OCI-LY7 (cell line): ENCODE data around the gene UPB1. TPM values are rescaled to one million over a fixed set of nuclear protein-coding genes. Genes with fewer than 3 reads are reported as not detected.

ENCODE experiments used
- BruUV-seq: library from RNA; stranded (reverse); fragments of 400-500 nt; replicated peaks from 2 replicates; lab custom pipeline; 2021; lab: Mats Ljungman, UMichigan
- CTCF ChIA-PET: fragments of 300-600 bp; sonication (Branson Sonifier 250); formaldehyde crosslinking; loops from one replicate; lab custom pipeline; 2022; ENCODE audit warnings: antibody characterized with exemption; ENCODE audit not compliant: unreplicated experiment; lab: Charles Lee
- POLR2A ChIA-PET: fragments of 300-600 bp; sonication (Branson Sonifier 250); formaldehyde crosslinking; loops from one replicate; lab custom pipeline; 2022; ENCODE audit warnings: antibody characterized with exemption; lab: Charles Lee
- DNase-seq: peaks from one replicate; pipeline ENCODE4 v3.0.0-alpha.2; 2015; ENCODE audit warnings: low spot score
- H2AFZ ChIP-seq: fragments of 200-600 bp; sonication (generic), shearing (Covaris generic); 2 replicates; pipeline ENCODE4 v1.6.1; 2014; ENCODE audit warnings: mild to moderate bottlenecking, antibody characterized with exemption, low read length, moderate library complexity
- H3K27ac ChIP-seq: fragments of 200-600 bp; sonication (generic); 2 replicates; pipeline ENCODE4 v1.5.1; 2014; ENCODE audit warnings: mixed run types, low read depth, mild to moderate bottlenecking, moderate library complexity, low read length, inconsistent platforms; ENCODE audit not compliant: poor library complexity, severe bottlenecking
- H3K36me3 ChIP-seq: fragments of 200-600 bp; sonication (generic); 2 replicates; pipeline ENCODE4 v1.6.1; 2014; ENCODE audit warnings: mild to moderate bottlenecking, antibody characterized with exemption, low read length, moderate library complexity, mixed read lengths; ENCODE audit not compliant: insufficient read depth
- H3K4me1 ChIP-seq: fragments of 200-600 bp; sonication (generic); 2 replicates; pipeline ENCODE4 v1.5.1; 2014; ENCODE audit warnings: mild to moderate bottlenecking, low read length; ENCODE audit not compliant: insufficient read depth, poor library complexity, severe bottlenecking
- H3K4me2 ChIP-seq: fragments of 200-600 bp; sonication (generic); 2 replicates; pipeline ENCODE4 v1.6.1; 2014; ENCODE audit warnings: mild to moderate bottlenecking, low read length
- H3K4me3 ChIP-seq: fragments of 200-600 bp; sonication (generic); 2 replicates; pipeline ENCODE4 v1.5.1; 2014; ENCODE audit warnings: mild to moderate bottlenecking, low read depth, low read length; ENCODE audit not compliant: poor library complexity, severe bottlenecking
- H3K79me2 ChIP-seq: fragments of 200-600 bp; sonication (generic); 2 replicates; pipeline ENCODE4 v1.6.1; 2016; ENCODE audit warnings: low read depth, mild to moderate bottlenecking, low read length, moderate library complexity, mixed read lengths; ENCODE audit not compliant: insufficient read depth
- H3K9me2 ChIP-seq: fragments of 200-600 bp; sonication (generic); 2 replicates; pipeline ENCODE4 v1.6.1; 2016; ENCODE audit warnings: mild to moderate bottlenecking, low read length, mixed read lengths; ENCODE audit not compliant: insufficient read depth
- H3K9me3 ChIP-seq: fragments of 200-600 bp; sonication (generic); 2 replicates; pipeline ENCODE4 v1.6.1; 2014; ENCODE audit warnings: mild to moderate bottlenecking, mixed run types, low read length, mixed read lengths
- H4K20me1 ChIP-seq: fragments of 200-600 bp; sonication (generic); 2 replicates; pipeline ENCODE4 v1.6.1; 2014; ENCODE audit warnings: mild to moderate bottlenecking, antibody characterized with exemption, low read length, moderate library complexity, mixed read lengths; ENCODE audit not compliant: insufficient read depth
- CTCF ChIP-seq: fragments of 200-600 bp; sonication (generic); conservative IDR thresholded peaks from 2 replicates; pipeline ENCODE4 v1.5.1; 2014; ENCODE audit warnings: mild to moderate bottlenecking, antibody characterized with exemption, low read length, moderate library complexity, mixed read lengths
- EZH2phosphoT487 ChIP-seq: fragments of 200-600 bp; sonication (generic); IDR thresholded peaks from 2 replicates; pipeline ENCODE4 v1.6.1; 2018; ENCODE audit warnings: low read depth, borderline replicate concordance, mild to moderate bottlenecking, mixed run types, antibody characterized with exemption, low read length, moderate library complexity, mixed read lengths
- intact Hi-C: fragments of 100-400 bp; cut with micrococcal nuclease; formaldehyde crosslinking; loops from one replicate; pipeline ENCODE4 v1.10.0; 2022; ENCODE audit not compliant: unreplicated experiment
- total RNA-seq, 2 experiments: library from RNA; depleted of rRNA in 1 of 2; stranded (reverse); fragments of >200 nt in 1 of 2; shearing (Covaris generic) in 1 of 2; gene quantifications; 2 replicates each; pipeline ENCODE4 v1.2.3, GENCODE V29; 2014 to 2022

Gene UPB1
- total RNA-seq, 2 experiments from 2014 or later, result 0.69 to 0.70 TPM

DNA sequence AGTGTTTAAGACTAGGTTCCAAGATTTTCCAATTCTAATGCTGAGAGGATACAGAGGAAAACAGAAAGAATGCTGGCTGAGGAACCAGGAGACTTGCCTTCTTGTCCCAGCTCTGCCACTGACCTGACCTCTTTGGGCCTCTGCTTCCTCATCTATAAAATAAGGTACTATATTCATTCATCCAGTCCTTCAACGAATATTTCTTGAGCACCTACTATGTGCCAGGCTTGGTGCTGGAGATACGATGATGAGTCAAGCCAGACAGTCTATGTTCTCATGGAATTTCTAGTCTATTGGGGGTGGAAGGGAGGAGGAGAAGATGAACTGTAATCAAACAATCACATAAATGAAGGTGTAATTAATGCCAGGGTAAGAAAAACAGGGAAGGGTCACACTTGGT, 27.8 kb upstream of the UPB1 start:
- Histone ChIP-seq H3K9me3 (no peaks in the 10 kb centered on the region), H2AFZ (no peak overlapping the region), H3K36me3 (no peaks in the 10 kb centered on the region), H3K9me2 (no peaks in the 10 kb centered on the region), H3K4me1 (peaks cover 8% of the 10 kb centered on the region), H3K4me2 (no peak overlapping the region), H4K20me1 (no peaks in the 10 kb centered on the region), H3K4me3 (no peak overlapping the region), H3K27ac (no peak overlapping the region), H3K79me2 (no peaks in the 10 kb centered on the region)
- ChIA-PET POLR2A (interaction anchor here (0.8 kb wide), 1 partner anchor 38 kb away, joined by 3 read pairs; no protein-coding TSS in a partner anchor), CTCF (no interaction called here)
- intact Hi-C loops, result no loop called here
- BruUV-seq, result no TSS peak
- DNase-seq, result no peak
- TF ChIP-seq CTCF, result no peak
- no peak for TF ChIP-seq EZH2phosphoT487

DNA sequence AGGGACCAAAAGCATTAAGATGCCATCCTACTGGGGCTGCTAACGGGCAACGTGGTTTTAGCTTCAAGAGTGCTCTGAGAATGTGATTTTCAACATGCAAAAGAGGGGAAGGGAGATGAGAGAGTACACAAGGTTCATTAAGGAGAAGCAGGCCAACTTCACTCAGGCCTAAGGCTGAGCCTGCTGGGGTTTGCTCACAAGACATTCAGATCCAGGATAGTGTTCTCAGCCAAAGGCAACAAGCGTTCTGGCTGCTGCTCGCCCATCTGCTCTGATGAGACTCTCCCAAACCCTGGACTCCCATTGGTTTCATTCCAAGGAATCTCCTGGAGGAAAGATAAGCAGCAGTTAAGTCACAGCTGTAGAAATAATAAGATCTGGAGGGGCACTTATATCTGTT, 23.6 kb upstream of the UPB1 start:
- BruUV-seq, result no TSS peak
- intact Hi-C loops, result no loop called here
- ChIA-PET CTCF (no interaction called here), POLR2A (no interaction called here)
- TF ChIP-seq CTCF, result no peak
- no peak overlapping the region for H3K4me2 ChIP-seq
- H3K27ac ChIP-seq, result no peak overlapping the region
- H2AFZ ChIP-seq, result no peak overlapping the region
- no peaks in the 10 kb centered on the region for H3K36me3 ChIP-seq
- no peaks in the 10 kb centered on the region for H4K20me1 ChIP-seq
- H3K9me2 ChIP-seq, result no peaks in the 10 kb centered on the region
- no peaks in the 10 kb centered on the region for H3K9me3 ChIP-seq
- H3K4me1 ChIP-seq, result peaks cover 10% of the 10 kb centered on the region
- DNase-seq, result no peak
- no peaks in the 10 kb centered on the region for H3K79me2 ChIP-seq
- no peak overlapping the region for H3K4me3 ChIP-seq

DNA sequence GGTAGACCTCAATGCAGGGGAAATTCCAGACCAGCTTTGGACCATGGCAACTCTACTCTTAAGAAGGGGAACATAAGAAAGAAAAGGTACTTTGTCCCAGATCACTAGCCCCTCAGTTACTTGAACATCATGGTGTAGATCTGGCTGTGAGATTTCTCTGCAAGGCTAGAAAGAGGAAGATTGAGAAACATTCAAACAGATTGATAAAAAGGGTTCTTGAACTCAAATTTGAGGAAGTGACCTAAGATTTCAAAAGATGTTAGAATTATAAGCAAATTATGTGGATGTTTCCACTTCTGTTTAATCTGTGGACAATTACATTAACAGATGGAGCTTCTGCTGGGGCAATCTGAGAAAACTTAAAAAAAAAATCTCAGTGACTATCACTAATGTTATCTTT, 21.8 kb upstream of the UPB1 start:
- Histone ChIP-seq H2AFZ (no peak overlapping the region), H4K20me1 (no peaks in the 10 kb centered on the region), H3K27ac (no peak overlapping the region), H3K4me3 (no peak overlapping the region), H3K4me1 (peaks cover 10% of the 10 kb centered on the region), H3K79me2 (no peaks in the 10 kb centered on the region), H3K9me3 (no peaks in the 10 kb centered on the region), H3K4me2 (no peak overlapping the region), H3K36me3 (no peaks in the 10 kb centered on the region), H3K9me2 (no peaks in the 10 kb centered on the region)
- intact Hi-C loops, result no loop called here
- ChIA-PET POLR2A (no interaction called here), CTCF (no interaction called here)
- DNase-seq, result peak; percentile 27
- TF ChIP-seq EZH2phosphoT487, result no peak
- no peak for TF ChIP-seq CTCF
- BruUV-seq, result no TSS peak
